Measurements from ENCODE around the gene SMYD4. TPM values are rescaled to one million over a fixed set of nuclear protein-coding genes. Genes with fewer than 3 reads are reported as not detected.

SMYD4 gene
- total and polyA plus RNA-seq, 10 of the 15 experiments (the other 5 are each of a cell fraction or from before 2014, with no cell fraction given) = 2.1 to 18.8 (median 13.7) TPM

GRCh38 chr17:1782171-1782567 lies 47.5 kb downstream of the SMYD4 start (continued):
- TF ChIP-seq MYB (IDR thresholded peaks at IDR 0.05; ENCODE audit: borderline replicate concordance, low read depth, low read length) (no peak), HCFC1 (IDR thresholded peaks at IDR 0.05; ENCODE audit: low read length) (no peak), RAD51 (IDR thresholded peaks at IDR 0.05) (no peak), PML (IDR thresholded peaks at IDR 0.05; ENCODE audit: low read length) (no peak), SREBF1 (IDR thresholded peaks at IDR 0.05; ENCODE audit: low read length) (no peak), TCF12 (IDR thresholded peaks at IDR 0.05; ENCODE audit: low read depth, low read length) (no peak), CBFB (IDR thresholded peaks at IDR 0.05; ENCODE audit: low read depth) (no peak), ZBTB33 (IDR thresholded peaks at IDR 0.05) (no peak)
- TF ChIP-seq, protein P1, sequence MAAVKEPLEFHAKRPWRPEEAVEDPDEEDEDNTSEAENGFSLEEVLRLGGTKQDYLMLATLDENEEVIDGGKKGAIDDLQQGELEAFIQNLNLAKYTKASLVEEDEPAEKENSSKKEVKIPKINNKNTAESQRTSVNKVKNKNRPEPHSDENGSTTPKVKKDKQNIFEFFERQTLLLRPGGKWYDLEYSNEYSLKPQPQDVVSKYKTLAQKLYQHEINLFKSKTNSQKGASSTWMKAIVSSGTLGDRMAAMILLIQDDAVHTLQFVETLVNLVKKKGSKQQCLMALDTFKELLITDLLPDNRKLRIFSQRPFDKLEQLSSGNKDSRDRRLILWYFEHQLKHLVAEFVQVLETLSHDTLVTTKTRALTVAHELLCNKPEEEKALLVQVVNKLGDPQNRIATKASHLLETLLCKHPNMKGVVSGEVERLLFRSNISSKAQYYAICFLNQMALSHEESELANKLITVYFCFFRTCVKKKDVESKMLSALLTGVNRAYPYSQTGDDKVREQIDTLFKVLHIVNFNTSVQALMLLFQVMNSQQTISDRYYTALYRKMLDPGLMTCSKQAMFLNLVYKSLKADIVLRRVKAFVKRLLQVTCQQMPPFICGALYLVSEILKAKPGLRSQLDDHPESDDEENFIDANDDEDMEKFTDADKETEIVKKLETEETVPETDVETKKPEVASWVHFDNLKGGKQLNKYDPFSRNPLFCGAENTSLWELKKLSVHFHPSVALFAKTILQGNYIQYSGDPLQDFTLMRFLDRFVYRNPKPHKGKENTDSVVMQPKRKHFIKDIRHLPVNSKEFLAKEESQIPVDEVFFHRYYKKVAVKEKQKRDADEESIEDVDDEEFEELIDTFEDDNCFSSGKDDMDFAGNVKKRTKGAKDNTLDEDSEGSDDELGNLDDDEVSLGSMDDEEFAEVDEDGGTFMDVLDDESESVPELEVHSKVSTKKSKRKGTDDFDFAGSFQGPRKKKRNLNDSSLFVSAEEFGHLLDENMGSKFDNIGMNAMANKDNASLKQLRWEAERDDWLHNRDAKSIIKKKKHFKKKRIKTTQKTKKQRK (IDR thresholded peaks at IDR 0.05; ENCODE audit: low read depth, low read length) = no peak

Data from GM12878 (cell line).